Measurements from ENCODE around the gene CPNE9. TPM values are rescaled to one million over a fixed set of nuclear protein-coding genes. Genes with fewer than 3 reads are reported as not detected.

CPNE9 gene, protein sequence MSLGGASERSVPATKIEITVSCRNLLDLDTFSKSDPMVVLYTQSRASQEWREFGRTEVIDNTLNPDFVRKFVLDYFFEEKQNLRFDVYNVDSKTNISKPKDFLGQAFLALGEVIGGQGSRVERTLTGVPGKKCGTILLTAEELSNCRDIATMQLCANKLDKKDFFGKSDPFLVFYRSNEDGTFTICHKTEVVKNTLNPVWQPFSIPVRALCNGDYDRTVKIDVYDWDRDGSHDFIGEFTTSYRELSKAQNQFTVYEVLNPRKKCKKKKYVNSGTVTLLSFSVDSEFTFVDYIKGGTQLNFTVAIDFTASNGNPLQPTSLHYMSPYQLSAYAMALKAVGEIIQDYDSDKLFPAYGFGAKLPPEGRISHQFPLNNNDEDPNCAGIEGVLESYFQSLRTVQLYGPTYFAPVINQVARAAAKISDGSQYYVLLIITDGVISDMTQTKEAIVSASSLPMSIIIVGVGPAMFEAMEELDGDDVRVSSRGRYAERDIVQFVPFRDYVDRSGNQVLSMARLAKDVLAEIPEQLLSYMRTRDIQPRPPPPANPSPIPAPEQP
- total RNA-seq (2022; extraction: Qiagen RNA extraction; ENCODE audit: low read depth), result 0.08 to 0.37 TPM (median 0.15 TPM) in 5 replicates

DNA sequence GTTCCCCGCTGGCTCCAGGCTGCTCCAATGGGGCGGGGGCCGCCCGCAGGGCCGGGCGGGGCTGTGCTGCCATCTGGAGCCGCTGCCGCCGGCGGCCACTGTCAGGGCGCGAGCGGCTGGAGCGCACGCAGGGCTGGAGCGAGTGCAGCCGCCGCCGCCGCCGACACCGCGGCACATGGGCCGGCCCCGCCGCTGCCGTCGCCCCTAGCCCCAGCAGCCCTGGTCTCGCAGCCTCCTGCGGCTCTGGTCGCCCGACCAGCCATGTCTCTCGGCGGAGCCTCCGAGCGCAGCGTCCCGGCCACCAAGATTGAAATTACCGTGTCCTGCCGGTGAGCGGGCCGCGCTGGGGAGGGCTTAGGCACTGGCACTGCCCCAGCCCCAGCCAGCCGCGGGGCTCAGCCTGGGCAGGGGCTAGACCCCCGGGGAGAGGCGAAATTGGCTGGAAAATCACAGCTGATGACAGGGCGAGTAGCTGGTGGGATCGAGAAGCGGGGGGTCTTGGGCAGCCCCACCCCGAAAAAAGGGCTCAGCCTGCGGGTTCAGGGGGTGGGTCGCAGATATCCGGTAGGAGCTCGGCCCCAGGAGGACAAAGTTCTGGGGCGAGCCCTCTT lies at the start of gene CPNE9:
CPNE9 (plus strand) TSS at position 98 of the 611 bp plus-strand sequence; CDS start at position 262, 164 bp downstream.

DNA sequence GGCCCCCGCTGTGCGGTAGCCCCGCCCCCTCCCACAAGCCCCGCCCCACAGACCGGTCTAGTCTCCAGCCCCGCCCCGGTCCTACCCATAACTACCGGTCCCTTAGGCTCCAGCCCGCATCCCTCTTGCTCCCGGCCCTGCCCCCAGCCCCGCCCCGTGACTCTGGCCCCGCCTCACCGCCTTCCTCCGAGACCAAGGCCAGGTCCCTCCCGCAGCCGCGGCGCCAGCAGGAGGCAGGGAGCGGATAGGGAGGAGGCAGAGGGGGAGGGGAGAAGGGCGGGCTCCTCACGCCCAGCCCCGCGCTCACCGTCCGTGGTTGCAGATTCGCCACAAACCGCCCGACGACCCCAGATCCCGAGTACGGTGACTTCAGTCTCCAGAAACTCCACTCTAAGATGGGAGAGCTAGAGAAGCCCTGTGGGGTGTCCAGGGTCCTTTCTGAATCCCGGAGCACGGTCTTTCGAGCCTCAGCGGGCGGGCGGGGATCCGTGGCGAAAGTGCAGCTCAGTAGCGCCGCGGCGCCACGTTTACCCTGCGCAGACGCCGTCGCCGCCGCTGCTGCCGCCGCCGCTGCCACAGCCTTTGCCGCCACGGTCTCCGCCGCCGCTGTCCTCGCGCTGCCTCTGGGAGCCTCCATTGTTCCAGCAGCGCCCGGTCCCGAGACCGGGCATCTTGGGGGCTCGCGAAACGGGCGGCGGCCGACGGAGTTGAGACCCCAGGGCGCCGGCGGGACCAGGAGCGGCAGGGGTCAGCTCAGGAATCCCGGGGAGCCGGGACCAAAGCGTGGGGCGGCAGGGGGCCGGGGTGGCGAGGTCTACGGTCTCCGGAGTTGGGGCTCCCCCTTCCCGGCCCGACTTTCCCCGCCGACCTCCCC lies 27.8 kb downstream of the CPNE9 start, which contains the start of gene BRPF1:
BRPF1 (plus strand) TSS at position 530 of the 874 bp plus-strand sequence. CDS start 2,406 bp downstream, outside the sequence.

DNA sequence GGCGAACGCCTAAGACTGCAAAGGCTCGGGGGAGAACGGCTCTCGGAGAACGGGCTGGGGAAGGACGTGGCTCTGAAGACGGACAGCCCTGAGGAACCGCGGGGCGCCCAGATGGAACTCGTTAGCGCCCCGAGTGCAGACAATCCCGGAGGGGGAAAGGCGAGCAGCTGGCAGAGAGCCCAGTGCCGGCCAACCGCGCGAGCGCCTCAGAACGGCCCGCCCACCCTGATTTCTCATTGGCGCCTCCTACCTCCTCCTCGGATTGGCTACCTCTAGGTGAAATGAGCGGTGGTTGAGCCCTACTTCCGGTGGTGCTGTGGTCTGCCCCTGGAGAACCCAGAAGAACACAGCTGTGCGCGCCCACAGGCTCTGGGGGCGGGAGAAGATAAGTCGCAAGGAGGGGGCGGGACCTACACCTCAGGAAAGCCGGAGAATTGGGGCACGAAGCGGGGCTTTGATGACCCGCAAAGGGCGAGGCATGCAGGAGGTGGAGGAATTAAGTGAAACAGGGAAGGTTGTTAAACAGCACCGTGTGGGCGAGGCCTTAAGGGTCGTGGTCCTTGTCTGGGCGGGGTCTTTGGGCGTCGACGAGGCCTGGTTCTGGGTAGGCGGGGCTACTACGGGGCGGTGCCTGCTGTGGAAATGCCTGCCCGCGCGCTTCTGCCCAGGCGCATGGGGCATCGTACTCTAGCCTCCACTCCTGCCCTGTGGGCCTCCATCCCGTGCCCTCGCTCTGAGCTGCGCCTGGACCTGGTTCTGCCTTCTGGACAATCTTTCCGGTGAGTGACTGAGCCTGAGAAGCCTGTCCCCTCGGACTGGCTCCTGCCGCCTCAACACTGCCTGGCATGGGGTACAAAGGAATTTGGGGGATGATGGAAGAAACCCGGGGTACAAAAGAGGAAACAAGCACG lies 46.3 kb downstream of the CPNE9 start, which contains the start of gene OGG1:
OGG1 (plus strand) TSS at position 308 of the 911 bp plus-strand sequence; CDS start at position 643, 335 bp downstream.

DNA sequence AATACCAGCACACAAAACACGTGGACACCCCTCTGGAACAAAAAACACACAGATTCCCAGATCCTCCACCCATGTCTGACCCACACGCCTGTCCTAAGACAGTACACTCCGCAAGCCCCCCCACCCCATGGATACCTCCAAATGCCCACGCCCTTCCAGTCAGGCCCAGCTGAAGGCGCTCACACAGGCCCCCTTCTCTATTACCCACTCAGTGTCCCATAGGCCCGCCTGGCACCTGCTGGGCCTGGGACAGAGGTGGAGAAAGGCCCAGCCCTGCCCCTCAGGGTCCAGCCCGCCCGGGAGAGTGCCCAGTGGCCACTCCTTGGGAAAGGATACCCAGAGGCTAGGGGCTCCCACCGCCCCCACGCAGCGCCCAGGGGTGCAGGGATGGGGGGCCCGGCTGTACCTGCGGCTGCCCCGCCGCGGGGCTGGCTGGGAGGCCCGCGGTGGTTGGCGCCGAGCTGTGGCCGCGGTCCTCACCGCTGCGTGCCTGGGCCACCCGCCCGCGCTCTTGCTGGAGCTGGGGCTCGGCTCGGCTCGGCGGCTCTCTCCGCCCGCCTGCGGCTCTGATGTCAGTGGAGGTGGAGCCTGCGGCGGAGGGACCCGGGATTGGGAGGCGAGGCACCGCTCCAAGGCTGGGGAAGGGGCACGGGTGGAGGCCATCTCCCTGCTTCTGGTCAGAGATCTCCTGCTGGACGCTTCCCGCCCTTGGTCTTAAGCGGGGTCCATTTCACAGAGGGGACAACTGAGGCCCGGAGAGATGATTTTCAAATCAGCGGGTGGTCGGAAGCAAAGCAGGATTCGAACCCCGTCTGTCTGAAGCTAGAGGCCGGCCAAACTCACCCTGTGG lies 66.0 kb downstream of the CPNE9 start, which contains the start of gene CAMK1:
CAMK1 (minus strand) TSS at position 522 of the 850 bp plus-strand sequence. CDS start 2,198 bp downstream, outside the sequence.

Other genes with a start within 250 kb of the CPNE9 start
- gene LHFPL4, start 150.0 kb upstream of the CPNE9 start, total RNA-seq (2022; extraction: Qiagen RNA extraction; ENCODE audit: low read depth), result 0.06 to 0.30 TPM (median 0.08 TPM) in 5 replicates
- 26.9 to 30.6 TPM (median 29.4 TPM) in 5 replicates for gene MTMR14, start 54.3 kb upstream of the CPNE9 start, total RNA-seq (2022; extraction: Qiagen RNA extraction; ENCODE audit: low read depth)
- 15.1 to 21.6 TPM (median 18.4 TPM) in 5 replicates for gene BRPF1, start 27.9 kb downstream of the CPNE9 start, total RNA-seq (2022; extraction: Qiagen RNA extraction; ENCODE audit: low read depth)
- gene OGG1, start 46.1 kb downstream of the CPNE9 start, total RNA-seq (2022; extraction: Qiagen RNA extraction; ENCODE audit: low read depth), result 11.4 to 18.9 TPM (median 16.5 TPM) in 5 replicates
- gene CAMK1, start 66.1 kb downstream of the CPNE9 start, total RNA-seq (2022; extraction: Qiagen RNA extraction; ENCODE audit: low read depth), result 15.3 to 18.5 TPM (median 16.8 TPM) in 5 replicates
- gene TADA3, start 88.6 kb downstream of the CPNE9 start, total RNA-seq (2022; extraction: Qiagen RNA extraction; ENCODE audit: low read depth), result 51.8 to 60.8 TPM (median 59.9 TPM) in 5 replicates
- 151 to 231 TPM (median 160 TPM) in 5 replicates for gene ARPC4, start 89.2 kb downstream of the CPNE9 start, total RNA-seq (2022; extraction: Qiagen RNA extraction; ENCODE audit: low read depth)
- gene TTLL3, start 106.4 kb downstream of the CPNE9 start, total RNA-seq (2022; extraction: Qiagen RNA extraction; ENCODE audit: low read depth), result 4.9 to 8.8 TPM (median 6.8 TPM) in 5 replicates
- gene RPUSD3, start 140.2 kb downstream of the CPNE9 start, total RNA-seq (2022; extraction: Qiagen RNA extraction; ENCODE audit: low read depth), result 50.3 to 54.1 TPM (median 53.7 TPM) in 5 replicates
- gene CIDEC, start 176.4 kb downstream of the CPNE9 start, total RNA-seq (2022; extraction: Qiagen RNA extraction; ENCODE audit: low read depth), result 35.1 to 45.7 TPM (median 37.0 TPM) in 5 replicates
- 80.7 to 106 TPM (median 91.1 TPM) in 5 replicates for gene JAGN1, start 186.8 kb downstream of the CPNE9 start, total RNA-seq (2022; extraction: Qiagen RNA extraction; ENCODE audit: low read depth)
- 1.1 to 2.4 TPM (median 2.2 TPM) in 5 replicates for gene IL17RE, start 199.0 kb downstream of the CPNE9 start, total RNA-seq (2022; extraction: Qiagen RNA extraction; ENCODE audit: low read depth)
- gene IL17RC, start 213.3 kb downstream of the CPNE9 start, total RNA-seq (2022; extraction: Qiagen RNA extraction; ENCODE audit: low read depth), result 27.9 to 29.8 TPM (median 28.7 TPM) in 5 replicates
- gene CRELD1, start 230.0 kb downstream of the CPNE9 start, total RNA-seq (2022; extraction: Qiagen RNA extraction; ENCODE audit: low read depth), result 12.0 to 13.4 TPM (median 13.0 TPM) in 5 replicates
- gene PRRT3, start 248.6 kb downstream of the CPNE9 start, total RNA-seq (2022; extraction: Qiagen RNA extraction; ENCODE audit: low read depth), result 1.1 to 1.8 TPM (median 1.7 TPM) in 5 replicates